ENCODE data around the gene CNIH2. TPM values are rescaled to one million over a fixed set of nuclear protein-coding genes. Genes with fewer than 3 reads are reported as not detected.
"Not testable (repeated sequence)": the region's sequence is repeated elsewhere in the genome, so short reads cannot be mapped to it uniquely, and the experiment has no call there.

The CNIH2 gene
- total and polyA plus RNA-seq, 3 donors from 2014 or later: 4.0 to 17.3 (median 7.4) TPM

GRCh38 chr11:66248903-66249302 lies 29.1 kb upstream of the CNIH2 start:
- H3K4me1 ChIP-seq: no peaks in the 10 kb centered on the region
- no peaks in the 10 kb centered on the region for H3K27me3 ChIP-seq
- H3K27ac ChIP-seq: no peak overlapping the region
- no peak overlapping the region for H3K4me3 ChIP-seq
- no peak for TF ChIP-seq CTCF (IDR thresholded peaks at IDR 0.05)
- no peak for TF ChIP-seq POLR2A (IDR thresholded peaks at IDR 0.05)
- no peaks in the 10 kb centered on the region for H3K9me3 ChIP-seq
- 88 to 90% methylated on average over 6 of the region's 6 CpGs for WGBS, 2 donors
- no peaks in the 10 kb centered on the region for H3K36me3 ChIP-seq (ENCODE audit: low read depth, missing control alignments)
- intact Hi-C loops (cut with DNase I; ENCODE audit: low total_unique reads): no loop called here
- no peak for DNase-seq

GRCh38 chr11:66251809-66252208 lies 26.2 kb upstream of the CNIH2 start:
- 76 to 78% methylated on average over 7 of the region's 7 CpGs for whole genome bisulfite sequencing, 2 donors
- H3K36me3 ChIP-seq (ENCODE audit: low read depth, missing control alignments): no peaks in the 10 kb centered on the region

GRCh38 chr11:66253081-66253480 lies 24.9 kb upstream of the CNIH2 start:
- H3K36me3 ChIP-seq (ENCODE audit: low read depth, missing control alignments); intact Hi-C loops (cut with DNase I; ENCODE audit: low total_unique reads); H3K9me3 ChIP-seq; H3K27ac ChIP-seq; H3K4me3 ChIP-seq; H3K27me3 ChIP-seq; H3K4me1 ChIP-seq; DNase-seq: not testable (repeated sequence)
- 69 to 71% methylated on average over 6 of the region's 6 CpGs for WGBS, 2 donors

More at GRCh38 chr11:66251809-66252208, 26.2 kb upstream of the CNIH2 start:
- intact Hi-C loops (cut with DNase I; ENCODE audit: low total_unique reads): no loop called here
- Histone ChIP-seq H3K4me3 (no peak overlapping the region), H3K27me3 (no peaks in the 10 kb centered on the region), H3K27ac (no peak overlapping the region), H3K9me3 (no peaks in the 10 kb centered on the region), H3K4me1 (no peaks in the 10 kb centered on the region)
- TF ChIP-seq CTCF (IDR thresholded peaks at IDR 0.05) (no peak), POLR2A (IDR thresholded peaks at IDR 0.05) (no peak)
- DNase-seq: no peak

- intact Hi-C loops (cut with DNase I; ENCODE audit: low total_unique reads): no loop called here
- no peak for DNase-seq
- Histone ChIP-seq H3K27ac (peak overlapping the region; percentile 71 to 82), H3K4me1 (peaks cover 6% of the 10 kb centered on the region), H3K9me3 (no peaks in the 10 kb centered on the region), H3K4me3 (peak overlapping the region; percentile 90 to 94), H3K27me3 (no peaks in the 10 kb centered on the region), H3K36me3 (ENCODE audit: low read depth, missing control alignments) (no peaks in the 10 kb centered on the region)
- TF ChIP-seq POLR2A (IDR thresholded peaks at IDR 0.05): no peak
- TF ChIP-seq CTCF (IDR thresholded peaks at IDR 0.05): peak in 1 of 3 experiments; percentile 3
- 2 to 3% methylated on average over 16 to 28 of the region's 28 CpGs for WGBS, 2 donors
These were observed 19.5 kb upstream of the CNIH2 start for GRCh38 chr11:66258473-66258893.

GRCh38 chr11:66259225-66259624 lies 18.8 kb upstream of the CNIH2 start:
- intact Hi-C loops (cut with DNase I; ENCODE audit: low total_unique reads): no loop called here
- Histone ChIP-seq H3K4me3 (no peak overlapping the region), H3K9me3 (no peaks in the 10 kb centered on the region), H3K27me3 (no peaks in the 10 kb centered on the region), H3K4me1 (peaks cover 6% of the 10 kb centered on the region), H3K27ac (no peak overlapping the region), H3K36me3 (ENCODE audit: low read depth, missing control alignments) (no peaks in the 10 kb centered on the region)
- WGBS, 2 donors: 89 to 93% methylated on average over 2 of the region's 2 CpGs
- TF ChIP-seq POLR2A (IDR thresholded peaks at IDR 0.05) (no peak), CTCF (IDR thresholded peaks at IDR 0.05) (no peak)
- no peak for DNase-seq
